ENCODE results near the gene SRSF4. TPM values are rescaled to one million over a fixed set of nuclear protein-coding genes. Genes with fewer than 3 reads are reported as not detected.

The SRSF4 gene
- total and polyA plus RNA-seq, 2 donors (not counting 3 experiments of a cell fraction or from before 2014, with no cell fraction given), result 45.6 to 108 TPM

DNA sequence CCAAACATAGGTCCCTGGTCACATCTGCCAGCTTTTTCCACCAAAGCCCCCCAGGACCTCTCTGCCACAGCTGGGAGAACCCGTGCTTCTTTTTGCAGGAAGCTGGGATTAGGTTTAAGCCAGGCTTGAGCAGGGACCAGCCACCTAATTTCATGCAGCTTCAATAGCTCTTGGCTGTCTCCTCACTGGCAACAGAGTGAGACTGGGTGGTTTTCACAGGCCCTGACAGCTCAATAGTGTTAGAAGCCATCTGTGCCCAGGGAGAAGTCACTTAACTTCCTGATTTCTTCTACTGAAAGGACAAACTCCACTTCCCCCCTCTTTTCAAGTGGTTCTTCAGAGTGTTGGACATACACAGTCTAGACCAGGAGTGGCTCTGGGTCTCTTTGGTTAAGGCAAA, 20.4 kb upstream of the SRSF4 start:
- dilution Hi-C loops (cut with MboI; ENCODE audit: extremely low pct_ligation_motif_present, low sequenced_read_pairs), result no loop called here
- Histone ChIP-seq H3K27me3 (ENCODE audit: control insufficient read depth in 2 of 2, insufficient read depth in 2 of 2, low read length in 2 of 2) (no peaks in the 10 kb centered on the region), H2AFZ (ENCODE audit: low read depth, low read length) (peak overlapping the region; percentile 18), H3K4me2 (ENCODE audit: insufficient read depth, low read length) (no peak overlapping the region), H3K27ac (ENCODE audit: insufficient read depth, low read depth, low read length) (peak overlapping the region; percentile 63), H3K79me2 (ENCODE audit: control insufficient read depth, insufficient read depth, low read length) (no peaks in the 10 kb centered on the region), H3K9me1 (replicated peaks; ENCODE audit: control insufficient read depth, extremely low read depth, insufficient read depth, low read length) (no peaks in the 10 kb centered on the region), H3K4me3 (replicated peaks in 1 of 3; ENCODE audit: insufficient read depth in 1 of 3, low read depth in 1 of 3, low read length in 3 of 3) (no peak overlapping the region), H3K9ac (replicated peaks; ENCODE audit: extremely low read depth, insufficient read depth, low read length) (peak overlapping the region; percentile 44), H3K9me3 (replicated peaks; ENCODE audit: control insufficient read depth, insufficient read depth, low read length) (no peaks in the 10 kb centered on the region), H3K4me1 (ENCODE audit: control insufficient read depth, extremely low read depth, insufficient read depth, low read length) (peaks cover 10% of the 10 kb centered on the region), H3K36me3 (ENCODE audit: control insufficient read depth in 2 of 2, extremely low read depth in 1 of 2, insufficient read depth in 2 of 2, low read length in 2 of 2) (peaks cover 6 to 9% of the 10 kb centered on the region in 2 experiments), H4K20me1 (replicated peaks; ENCODE audit: control insufficient read depth, extremely low read depth, insufficient read depth, low read length) (no peaks in the 10 kb centered on the region)
- BruUV-seq (replicated peaks), result no TSS peak
- intact Hi-C loops (cut with micrococcal nuclease), result loop anchor here (1.0 to 5.0 kb wide), 3 partner anchors 20 to 560 kb away; partner anchors contain the start of gene TAF12
- ChIA-PET POLR2A (interaction anchor here (0.6 to 1.7 kb wide), 3 partner anchors 20 to 457 kb away, joined by 4 to 8 read pairs (median 8); partner anchors contain the start of gene SRSF4), CTCF (interaction anchor here (0.6 to 6.2 kb wide), 31 partner anchors 8 to 417 kb away, joined by 3 to 133 read pairs (median 6); partner anchors contain the start of genes EPB41, SRSF4 and TMEM200B)
- TF ChIP-seq FOS (IDR thresholded peaks at IDR 0.05; ENCODE audit: borderline replicate concordance, insufficient read depth, low read length) (no peak), EZH2 (IDR thresholded peaks at IDR 0.05; ENCODE audit: borderline replicate concordance, low read depth, low read length, severe bottlenecking) (no peak), POLR2AphosphoS5 (IDR thresholded peaks at IDR 0.05; ENCODE audit: insufficient read depth, low read depth, low read length) (no peak), MYC (IDR thresholded peaks at IDR 0.05; ENCODE audit: low read depth, low read length) (no peak), JUN (IDR thresholded peaks at IDR 0.05; ENCODE audit: borderline replicate concordance, insufficient read depth, insufficient read length, low read depth) (no peak), POLR2A (IDR thresholded peaks at IDR 0.05; ENCODE audit: low read depth, low read length) (no peak), GATA2 (IDR thresholded peaks at IDR 0.05; ENCODE audit: insufficient read depth, insufficient read length, low read depth, low read length) (no peak)
- TF ChIP-seq, protein P1, sequence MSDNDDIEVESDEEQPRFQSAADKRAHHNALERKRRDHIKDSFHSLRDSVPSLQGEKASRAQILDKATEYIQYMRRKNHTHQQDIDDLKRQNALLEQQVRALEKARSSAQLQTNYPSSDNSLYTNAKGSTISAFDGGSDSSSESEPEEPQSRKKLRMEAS (IDR thresholded peaks at IDR 0.05; ENCODE audit: insufficient read depth, insufficient read length), result no peak
- TF ChIP-seq, protein P2, sequence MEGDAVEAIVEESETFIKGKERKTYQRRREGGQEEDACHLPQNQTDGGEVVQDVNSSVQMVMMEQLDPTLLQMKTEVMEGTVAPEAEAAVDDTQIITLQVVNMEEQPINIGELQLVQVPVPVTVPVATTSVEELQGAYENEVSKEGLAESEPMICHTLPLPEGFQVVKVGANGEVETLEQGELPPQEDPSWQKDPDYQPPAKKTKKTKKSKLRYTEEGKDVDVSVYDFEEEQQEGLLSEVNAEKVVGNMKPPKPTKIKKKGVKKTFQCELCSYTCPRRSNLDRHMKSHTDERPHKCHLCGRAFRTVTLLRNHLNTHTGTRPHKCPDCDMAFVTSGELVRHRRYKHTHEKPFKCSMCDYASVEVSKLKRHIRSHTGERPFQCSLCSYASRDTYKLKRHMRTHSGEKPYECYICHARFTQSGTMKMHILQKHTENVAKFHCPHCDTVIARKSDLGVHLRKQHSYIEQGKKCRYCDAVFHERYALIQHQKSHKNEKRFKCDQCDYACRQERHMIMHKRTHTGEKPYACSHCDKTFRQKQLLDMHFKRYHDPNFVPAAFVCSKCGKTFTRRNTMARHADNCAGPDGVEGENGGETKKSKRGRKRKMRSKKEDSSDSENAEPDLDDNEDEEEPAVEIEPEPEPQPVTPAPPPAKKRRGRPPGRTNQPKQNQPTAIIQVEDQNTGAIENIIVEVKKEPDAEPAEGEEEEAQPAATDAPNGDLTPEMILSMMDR (IDR thresholded peaks at IDR 0.05; ENCODE audit: extremely low read depth in 1 of 2, insufficient read depth in 1 of 2, low read depth in 1 of 2, low read length in 2 of 2), result no peak
- no peak for FAIRE-seq
- no peak for DNase-seq (ENCODE audit: low read depth, low spot score)
